Measurements from ENCODE around the gene TOX3.

The TOX3 gene

DNA sequence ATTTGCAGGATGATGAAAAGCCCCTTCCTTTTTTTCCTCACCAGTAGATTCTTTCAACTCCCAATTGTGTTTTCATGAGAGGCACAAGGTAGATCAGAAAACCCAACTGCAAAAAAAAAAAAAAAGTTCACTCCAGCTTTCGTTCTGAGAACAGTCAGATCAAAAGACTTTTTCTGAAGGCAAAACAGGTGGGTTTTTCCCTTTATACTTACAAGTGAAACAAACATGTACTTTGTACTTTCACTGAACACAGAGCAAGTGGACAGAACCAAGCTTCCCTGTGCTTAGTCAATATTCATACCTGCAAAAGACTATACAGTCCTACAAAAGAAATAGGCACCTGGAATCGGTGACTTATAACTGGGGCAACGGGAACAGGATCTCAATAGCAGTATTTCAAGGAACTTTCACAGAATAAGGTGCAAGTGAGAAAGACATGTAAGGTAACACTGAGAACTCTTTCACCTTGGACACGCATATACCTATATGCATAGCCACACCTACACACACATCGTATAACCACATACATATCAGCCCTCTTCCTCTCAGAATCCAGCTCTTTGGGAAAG is 54.1 kb downstream of the TOX3 start:
- DNase-seq (ENCODE audit: low read depth): no peak

DNA sequence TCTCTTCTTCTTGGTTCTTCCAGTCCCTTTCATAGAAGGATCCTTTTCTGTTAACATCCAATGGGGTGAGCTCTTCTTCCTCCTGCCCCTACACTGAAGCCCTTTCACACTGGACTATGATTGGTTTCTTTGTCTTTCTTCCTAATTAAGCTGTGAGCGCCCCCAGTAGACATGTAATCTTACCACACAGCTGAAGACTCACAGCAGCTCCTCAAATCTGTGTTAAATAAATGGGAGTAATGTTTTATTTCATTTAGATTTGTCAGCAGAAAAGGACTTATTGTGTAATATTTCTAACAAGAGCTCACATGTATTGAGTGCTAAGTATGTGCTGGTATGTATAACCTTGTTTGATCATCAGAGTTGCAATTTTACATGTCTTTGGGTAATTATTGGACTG is 55.7 kb downstream of the TOX3 start:
- no peak for DNase-seq (ENCODE audit: low read depth)

DNA sequence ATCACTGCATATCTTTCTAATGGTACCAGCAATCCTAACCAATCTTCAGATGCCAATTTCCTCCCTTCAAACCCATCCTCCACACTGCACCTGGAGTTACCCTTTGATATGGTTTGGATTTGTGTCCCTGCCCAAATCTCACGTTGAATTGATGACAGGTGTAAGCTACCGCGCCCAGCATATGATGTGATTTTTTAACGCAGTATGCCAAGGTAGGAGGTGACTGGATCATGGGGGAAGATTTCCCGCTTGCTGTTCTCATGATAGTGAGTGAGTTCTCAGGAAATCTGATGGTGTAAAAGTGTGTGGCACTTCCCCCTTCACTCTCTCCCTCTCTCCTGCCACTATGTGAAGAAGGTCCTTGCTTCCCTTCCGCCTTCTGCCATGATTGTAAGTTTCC is 57.0 kb downstream of the TOX3 start:
- DNase-seq (ENCODE audit: low read depth): no peak

DNA sequence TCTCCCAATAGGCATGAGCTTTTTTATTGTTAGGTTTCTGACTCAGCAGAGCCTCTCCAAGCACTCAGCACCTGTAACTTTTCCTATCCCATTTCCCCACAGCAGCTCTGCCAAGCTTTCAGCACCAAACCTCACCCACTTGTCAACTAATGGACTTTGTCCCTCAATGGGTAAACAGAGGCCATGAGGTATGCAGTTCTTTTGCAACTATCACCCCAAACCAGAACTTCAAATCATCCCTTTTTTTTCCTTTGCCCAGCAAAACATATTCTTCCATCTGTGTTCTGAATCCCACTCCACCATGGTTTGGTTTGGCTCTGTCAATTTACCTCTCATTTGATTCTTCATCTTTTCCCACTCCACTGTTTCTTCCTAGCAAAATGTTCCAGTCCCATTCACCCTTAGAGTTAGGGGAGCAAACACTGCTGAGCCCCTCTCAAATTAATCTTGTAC is 58.1 kb downstream of the TOX3 start:
- no peak for DNase-seq (ENCODE audit: low read depth)

DNA sequence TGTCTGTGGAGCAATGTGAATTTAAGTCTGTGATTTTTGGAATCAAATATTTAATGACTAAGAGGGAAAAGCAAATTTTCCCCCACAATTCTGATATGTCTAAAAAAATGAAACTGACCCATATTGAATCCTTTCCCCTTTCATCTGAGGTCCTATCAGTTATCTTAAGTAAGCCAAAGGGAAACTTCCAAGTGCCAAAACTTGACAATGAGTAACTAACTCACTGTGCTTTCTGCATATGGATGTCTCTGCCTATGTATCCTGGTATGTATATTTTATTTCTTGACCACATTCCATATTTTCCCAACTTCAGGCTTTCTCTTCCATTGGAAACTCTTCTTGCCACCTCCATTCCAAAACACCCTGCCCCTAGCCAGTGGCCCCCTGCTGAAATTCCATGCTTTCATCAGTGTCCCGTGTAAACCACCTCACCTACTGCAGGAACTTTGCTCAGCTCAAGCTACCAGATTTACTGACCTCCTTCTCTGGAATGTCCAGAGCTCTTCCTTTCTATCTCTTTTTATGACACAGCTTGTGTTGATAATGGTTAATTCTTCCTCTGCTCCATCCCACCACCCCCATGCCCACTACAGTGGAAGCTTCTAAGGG is 59.0 kb downstream of the TOX3 start:
- no peak for DNase-seq (ENCODE audit: low read depth)

GRCh38 chr16:52480237-52480636 is 66.7 kb downstream of the TOX3 start:
- no peak for DNase-seq (ENCODE audit: low read depth)

- DNase-seq (ENCODE audit: low read depth): no peak
Measured at GRCh38 chr16:52476111-52476510, 70.8 kb downstream of the TOX3 start.

DNA sequence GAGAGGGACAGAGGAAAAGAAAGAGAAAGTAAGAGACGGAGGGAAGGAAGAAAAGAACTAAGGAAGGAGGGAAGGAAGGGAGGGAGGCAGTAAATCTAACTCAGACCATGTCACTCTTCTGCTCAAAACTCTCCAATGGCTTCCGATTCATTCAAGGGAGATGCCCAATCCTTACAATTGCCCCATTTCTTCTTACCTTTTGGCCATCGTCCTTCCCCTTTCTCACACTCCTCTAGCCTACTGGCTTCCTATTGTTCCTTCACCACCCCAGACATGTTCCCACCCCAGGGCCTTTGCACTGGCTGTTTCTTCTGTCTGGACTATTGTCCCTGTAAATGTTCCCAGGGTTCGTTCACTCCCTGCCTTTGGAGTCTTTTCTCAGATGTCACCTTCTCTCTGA is 72.3 kb downstream of the TOX3 start:
- DNase-seq (ENCODE audit: low read depth): no peak

GRCh38 chr16:52473096-52473495 is 73.8 kb downstream of the TOX3 start:
- DNase-seq (ENCODE audit: low read depth): no peak

- DNase-seq (ENCODE audit: low read depth): no peak
Measured at GRCh38 chr16:52471650-52472370, 75.1 kb downstream of the TOX3 start.

GRCh38 chr16:52470585-52470984 is 76.4 kb downstream of the TOX3 start:
- no peak for DNase-seq (ENCODE audit: low read depth)

DNA sequence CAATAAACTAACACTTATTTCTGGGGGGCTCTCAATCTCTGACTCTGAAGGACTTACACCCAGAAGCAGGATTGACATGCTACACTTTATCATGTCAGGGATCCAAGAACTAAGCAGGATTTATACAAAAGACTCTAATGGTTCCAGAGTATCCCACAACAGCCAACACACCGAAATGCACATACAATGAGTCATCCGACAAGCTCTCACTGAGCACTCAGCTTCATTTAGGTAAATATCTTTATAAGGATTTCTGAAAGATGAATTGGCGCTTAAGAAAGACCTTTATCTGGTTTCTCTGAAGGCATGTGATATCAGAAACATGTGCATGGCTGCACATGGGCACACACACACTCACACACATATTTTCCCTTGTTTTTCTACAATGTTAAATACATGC is 77.2 kb downstream of the TOX3 start:
- DNase-seq (ENCODE audit: low read depth): no peak

- DNase-seq (ENCODE audit: low read depth): no peak
Measured at GRCh38 chr16:52469091-52469490, 77.9 kb downstream of the TOX3 start.

DNA sequence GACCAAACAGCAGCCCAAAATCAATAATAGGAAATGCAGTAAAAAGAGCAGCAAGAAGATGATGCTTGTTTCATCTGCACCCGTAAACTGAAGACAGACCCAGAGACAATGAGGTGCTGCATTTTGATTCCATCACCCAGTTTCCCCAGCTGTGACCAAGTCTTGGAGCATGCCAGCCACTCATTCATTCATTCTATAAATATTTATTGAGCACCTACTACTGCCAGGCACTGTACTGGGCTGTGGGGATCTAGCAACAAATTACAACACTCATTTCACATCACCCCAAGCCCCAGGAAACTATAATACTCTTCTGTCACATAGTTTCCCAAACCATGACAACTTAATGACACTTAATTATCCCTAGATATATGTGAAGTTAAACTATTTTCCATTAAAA is 79.2 kb downstream of the TOX3 start:
- DNase-seq (ENCODE audit: low read depth): no peak

- DNase-seq (ENCODE audit: low read depth): no peak
Measured at GRCh38 chr16:52466994-52467393, 79.9 kb downstream of the TOX3 start.

DNA sequence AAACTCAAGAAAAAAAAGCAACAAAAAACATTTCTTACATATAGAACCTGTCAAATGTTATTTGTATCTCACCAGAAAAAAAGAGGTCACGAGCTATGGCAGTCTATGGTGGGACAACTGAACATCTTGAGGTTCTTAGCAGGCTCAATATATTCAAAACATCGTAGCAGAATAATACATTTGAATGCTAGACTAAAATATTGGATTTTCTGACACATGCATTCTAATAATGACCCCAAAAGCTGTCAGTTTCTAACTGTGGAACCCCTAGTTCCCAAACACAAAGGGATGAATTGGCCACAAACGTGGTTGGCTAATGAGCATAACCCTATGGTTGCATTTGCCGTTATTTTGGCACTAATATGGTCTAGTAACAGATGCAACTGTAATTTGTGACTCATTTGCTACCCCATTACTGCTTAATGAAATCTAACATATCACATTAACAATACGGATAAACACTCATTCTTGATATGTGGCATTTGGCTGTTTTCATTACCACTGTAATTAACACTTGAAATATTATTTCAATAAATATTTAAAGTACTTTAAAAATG is 81.2 kb downstream of the TOX3 start:
- no peak for DNase-seq (ENCODE audit: low read depth)

DNA sequence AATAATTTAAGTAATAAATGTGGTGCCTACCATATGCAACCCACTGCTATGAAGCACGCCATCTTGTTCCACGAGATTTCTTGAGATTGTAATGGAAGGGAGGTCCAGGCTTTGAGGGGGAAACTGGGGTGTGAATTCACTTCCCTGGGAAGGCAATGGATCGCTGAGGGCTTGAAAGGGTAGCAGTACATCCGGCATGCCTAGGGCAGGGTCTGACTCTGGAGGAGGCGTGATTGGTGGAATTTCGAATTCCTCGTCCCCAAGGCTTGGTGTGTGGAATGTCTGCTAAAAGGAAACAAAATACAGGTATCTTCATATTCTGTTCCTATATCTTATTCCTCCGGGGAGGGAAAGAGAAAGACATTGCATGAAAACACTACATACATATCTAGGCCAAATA is 83.0 kb downstream of the TOX3 start:
- DNase-seq (ENCODE audit: low read depth): no peak

GRCh38 chr16:52462816-52463215 is 84.1 kb downstream of the TOX3 start:
- no peak for DNase-seq (ENCODE audit: low read depth)

GRCh38 chr16:52460639-52461178 is 86.2 kb downstream of the TOX3 start:
- DNase-seq (ENCODE audit: low read depth): no peak

- no peak for DNase-seq (ENCODE audit: low read depth)
Measured at GRCh38 chr16:52456368-52456767, 90.6 kb downstream of the TOX3 start.

DNA sequence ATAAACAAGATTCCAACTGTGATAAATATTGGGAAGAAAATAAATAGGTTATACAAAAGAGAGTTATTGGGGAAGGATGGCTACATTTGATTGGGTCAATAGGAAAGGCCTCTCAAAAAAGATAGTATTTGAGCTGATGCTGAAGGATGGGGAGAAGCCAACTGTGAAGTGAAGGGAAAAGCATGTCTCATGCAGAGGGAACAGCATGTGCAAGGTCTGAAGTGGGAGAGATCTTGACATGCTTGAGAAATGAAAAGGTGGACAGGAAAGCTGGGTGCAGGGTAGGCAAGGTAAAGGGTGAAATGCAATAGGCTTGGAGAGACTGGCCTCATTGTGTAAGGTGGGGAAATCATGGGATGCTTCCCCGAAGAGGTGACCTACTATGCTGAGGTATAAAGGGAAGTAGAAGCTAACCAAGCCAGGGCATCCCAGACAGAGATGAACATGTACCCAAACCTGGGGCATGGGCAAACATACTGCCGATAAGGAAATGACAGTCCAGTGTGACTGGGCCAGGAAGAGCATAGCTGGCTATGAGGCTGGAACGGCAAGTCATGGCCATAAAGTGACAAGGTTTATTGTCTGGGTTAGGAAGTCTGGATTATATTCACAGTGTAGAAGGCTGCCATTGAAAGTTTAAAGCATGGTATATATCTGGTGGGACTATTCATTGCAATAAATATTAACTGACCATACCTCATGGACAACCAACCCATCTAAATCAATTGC is 91.2 kb downstream of the TOX3 start:
- DNase-seq (ENCODE audit: low read depth): no peak

- DNase-seq (ENCODE audit: low read depth): no peak
Measured at GRCh38 chr16:52453644-52454043, 93.3 kb downstream of the TOX3 start.

Measured in activated T-cell treated with anti-CD3 and anti-CD28 coated beads for 1 hour (primary cell).